ENCODE data around the gene CWH43.
"Not testable (repeated sequence)": the region's sequence is repeated elsewhere in the genome, so short reads cannot be mapped to it uniquely, and the experiment has no call there.

Gene CWH43

DNA sequence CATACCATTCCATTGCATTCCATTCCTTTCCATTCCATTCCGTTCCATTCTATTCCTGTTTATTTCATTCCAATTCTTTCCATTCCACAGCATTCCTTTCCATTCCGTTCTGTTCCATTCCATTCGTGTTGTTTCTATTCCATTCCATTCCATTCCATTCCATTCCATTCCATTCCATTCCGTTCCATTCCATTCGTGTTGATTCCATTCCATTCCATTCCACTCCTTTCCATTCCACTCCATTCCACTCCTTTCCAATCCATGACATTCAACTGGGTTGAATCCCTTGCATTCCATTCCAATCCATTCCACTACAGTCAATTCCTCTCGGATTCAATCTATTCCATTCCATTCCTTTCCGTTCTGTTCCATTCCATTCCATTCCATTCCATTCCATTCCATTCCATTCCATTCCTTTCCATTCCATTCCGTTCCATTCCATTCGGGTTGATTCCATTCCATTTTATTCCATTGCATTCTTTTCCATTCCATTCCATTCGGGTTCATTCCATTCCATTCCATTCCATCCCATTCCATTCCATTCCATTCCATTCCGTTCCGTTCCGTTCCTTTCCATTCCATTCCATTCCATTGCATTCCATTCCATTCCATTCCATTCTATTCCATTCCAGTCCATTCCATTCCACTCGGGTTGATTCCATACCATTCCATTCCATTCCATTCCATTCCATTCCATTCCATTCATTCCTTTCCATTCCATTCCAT lies 112.1 kb downstream of the CWH43 start:
- not testable (repeated sequence) for DNase-seq

DNA sequence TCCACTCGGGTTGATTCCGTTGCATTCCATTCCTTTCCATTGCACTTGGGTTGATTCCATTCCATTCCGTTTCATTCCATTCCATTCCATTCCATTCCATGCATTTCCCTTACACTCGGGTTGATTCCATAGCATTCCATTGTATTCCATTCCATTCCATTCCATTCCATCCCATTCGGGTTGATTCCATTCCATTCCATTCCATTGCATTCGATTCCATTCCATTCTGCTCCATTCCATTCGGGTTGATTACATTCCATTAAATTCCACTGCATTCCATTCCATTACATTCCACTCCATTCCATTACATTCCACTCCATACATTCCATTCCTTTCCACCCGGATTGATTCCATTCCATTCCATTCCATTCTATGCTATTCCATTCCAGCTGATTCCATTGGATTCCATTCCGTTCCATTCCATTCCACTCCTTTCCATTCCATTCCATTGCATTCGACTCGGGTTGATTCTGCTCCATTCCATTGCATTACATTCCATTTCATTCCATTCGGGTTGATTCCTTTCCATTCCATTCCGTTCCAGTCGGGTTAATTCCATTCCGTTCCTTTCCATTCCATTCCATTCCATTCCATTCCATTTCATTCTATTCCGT lies 113.9 kb downstream of the CWH43 start:
- DNase-seq = not testable (repeated sequence)

DNA sequence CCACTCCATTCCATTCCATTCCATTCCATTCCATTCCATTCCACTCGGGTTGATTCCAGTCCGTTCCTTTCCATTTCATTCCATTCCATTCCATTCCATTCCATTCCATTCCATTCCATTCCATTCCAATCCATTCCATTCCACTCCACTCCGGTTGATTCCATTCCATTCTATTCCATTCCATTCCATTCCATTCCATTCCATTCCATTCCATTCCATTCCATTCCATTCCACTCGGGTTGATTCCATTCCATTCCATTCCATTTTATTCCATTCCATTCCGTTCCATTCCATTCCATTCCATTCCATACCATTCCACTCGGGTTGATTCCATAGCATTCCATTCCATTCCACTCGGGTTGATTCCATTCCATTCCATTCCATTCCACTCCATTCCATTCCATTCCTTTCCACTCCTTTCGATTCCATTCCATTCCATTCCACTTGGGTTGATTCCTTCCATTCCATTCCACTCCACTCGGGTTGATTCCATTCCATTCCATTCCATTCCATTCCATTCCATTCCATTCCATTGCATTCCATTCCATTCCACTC lies 116.3 kb downstream of the CWH43 start:
- DNase-seq = not testable (repeated sequence)

DNA sequence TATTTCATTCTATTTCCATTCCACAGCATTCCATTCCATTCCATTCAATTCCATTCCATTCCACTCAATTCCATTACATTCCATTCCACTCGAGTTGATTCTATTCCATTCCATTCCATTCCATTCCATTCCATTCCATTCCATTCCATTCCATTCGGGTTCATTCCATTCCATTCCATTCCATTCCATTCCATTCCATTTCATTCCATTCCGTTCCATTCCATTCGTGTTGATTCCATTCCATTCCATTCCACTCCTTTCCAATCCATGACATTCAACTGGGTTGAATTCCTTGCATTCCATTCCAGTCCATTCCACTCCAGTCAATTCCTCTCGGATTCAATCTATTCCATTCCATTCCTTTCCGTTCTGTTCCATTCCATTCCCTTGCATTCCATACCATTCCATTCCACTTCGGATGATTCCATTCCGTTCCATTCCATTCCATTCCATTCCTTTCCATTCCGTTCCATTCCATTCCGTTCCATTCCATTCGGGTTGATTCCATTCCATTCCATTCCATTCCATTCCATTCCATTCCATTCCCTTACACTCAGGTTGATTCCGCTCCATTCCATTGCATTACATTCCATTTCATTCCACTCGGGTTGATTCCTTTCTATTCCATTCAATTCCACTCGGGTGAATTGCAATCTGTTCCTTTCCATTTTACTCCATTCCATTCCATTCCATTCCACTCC lies 117.5 kb downstream of the CWH43 start:
- not testable (repeated sequence) for DNase-seq

DNA sequence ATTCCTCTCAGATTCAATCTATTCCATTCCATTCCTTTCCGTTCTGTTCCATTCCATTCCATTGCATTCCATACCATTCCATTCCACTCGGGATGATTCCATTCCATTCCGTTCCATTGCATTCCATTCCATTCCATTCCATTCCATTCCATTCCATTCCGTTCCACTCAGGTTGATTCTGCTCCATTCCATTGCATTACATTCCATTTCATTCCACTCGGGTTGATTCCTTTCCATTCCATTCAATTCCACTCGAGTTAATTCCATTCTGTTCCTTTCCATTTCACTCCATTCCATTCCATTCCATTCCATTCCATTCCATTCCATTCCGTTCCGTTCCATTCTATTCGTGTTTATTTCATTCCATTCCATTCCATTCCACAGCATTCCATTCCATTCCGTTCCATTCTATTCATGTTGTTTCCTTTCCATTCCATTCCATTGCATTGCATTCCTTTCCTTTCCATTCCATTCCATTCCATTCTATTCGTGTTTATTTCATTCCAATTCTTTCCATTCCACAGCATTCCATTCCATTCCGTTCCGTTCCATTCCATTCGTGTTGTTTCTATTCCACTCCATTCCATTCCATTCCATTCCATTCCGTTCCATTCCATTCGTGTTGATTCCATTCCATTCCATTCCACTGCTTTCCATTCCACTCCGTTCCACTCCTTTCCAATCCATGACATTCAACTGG lies 118.3 kb downstream of the CWH43 start:
- not testable (repeated sequence) for DNase-seq

DNA sequence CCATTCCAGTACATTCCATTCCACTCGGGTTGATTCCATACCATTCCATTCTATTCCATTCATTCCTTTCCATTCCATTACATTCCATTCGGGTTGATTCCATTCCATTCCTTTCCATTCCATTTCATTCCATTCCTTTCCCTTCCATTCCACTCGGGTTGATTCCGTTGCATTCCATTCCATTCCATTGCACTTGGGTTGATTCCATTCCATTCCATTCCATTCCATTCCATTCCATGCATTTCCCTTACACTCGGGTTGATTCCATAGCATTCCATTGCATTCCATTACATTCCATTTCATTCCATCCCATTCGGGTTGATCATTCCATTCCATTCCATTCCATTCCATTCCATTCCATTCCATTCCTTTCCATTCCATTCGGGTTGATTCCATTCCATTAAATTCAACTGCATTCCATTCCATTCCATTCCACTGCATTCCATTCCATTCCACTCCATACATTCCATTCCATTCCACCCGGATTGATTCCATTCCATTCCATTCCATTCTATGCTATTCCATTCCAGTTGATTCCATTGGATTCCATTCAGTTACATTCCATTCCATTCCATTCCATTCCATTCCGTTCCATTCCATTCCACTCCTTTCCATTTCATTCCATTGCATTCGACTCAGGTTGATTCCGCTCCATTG lies 119.3 kb downstream of the CWH43 start:
- not testable (repeated sequence) for DNase-seq

DNA sequence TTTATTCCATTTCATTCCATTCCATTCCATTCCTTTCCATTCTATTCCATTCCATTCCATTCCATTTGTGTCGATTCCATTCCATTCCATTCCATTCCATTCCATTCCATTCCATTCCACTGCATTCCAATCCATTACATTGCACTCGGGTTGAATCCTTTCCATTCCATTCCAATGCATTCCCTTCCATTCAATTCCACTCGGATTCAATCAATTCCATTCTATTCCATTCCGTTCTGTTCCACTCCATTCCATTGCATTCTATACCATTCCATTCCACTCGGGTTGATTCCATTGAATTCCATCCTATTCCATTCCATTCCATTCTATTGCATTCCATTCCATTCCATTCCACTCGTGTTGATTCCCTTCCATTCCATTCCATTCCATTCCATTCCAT lies 121.2 kb downstream of the CWH43 start:
- DNase-seq = not testable (repeated sequence)

DNA sequence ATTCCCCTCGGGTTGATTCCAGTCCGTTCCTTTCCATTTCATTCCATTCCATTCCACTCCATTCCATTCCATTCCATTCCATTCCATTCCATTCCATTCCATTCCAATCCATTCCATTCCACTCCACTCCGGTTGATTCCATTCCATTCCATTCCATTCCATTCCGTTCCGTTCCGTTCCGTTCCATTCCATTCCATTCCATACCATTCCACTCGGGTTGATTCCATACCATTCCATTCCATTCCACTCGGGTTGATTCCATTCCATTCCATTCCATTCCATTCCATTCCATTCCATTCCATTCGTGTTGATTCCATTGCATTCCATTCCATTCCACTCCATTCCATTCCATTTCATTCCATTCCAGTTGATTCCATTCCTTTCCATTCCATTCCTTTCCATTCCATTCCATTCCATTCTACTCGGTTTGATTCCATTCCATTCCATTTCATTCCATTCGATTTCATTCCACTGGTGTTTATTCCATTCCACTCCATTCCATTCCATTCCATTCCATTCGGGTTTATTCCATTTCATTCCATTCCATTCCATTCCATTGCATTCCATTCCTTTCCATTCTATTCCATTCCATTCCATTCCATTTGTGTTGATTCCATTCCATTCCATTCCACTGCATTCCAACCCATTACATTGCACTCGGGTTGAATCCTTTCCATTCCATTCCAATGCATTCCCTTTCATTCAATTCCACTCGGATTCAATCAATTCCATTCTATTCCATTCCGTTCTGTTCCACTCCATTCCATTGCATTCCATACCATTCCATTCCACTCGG lies 122.3 kb downstream of the CWH43 start:
- DNase-seq = not testable (repeated sequence)

DNA sequence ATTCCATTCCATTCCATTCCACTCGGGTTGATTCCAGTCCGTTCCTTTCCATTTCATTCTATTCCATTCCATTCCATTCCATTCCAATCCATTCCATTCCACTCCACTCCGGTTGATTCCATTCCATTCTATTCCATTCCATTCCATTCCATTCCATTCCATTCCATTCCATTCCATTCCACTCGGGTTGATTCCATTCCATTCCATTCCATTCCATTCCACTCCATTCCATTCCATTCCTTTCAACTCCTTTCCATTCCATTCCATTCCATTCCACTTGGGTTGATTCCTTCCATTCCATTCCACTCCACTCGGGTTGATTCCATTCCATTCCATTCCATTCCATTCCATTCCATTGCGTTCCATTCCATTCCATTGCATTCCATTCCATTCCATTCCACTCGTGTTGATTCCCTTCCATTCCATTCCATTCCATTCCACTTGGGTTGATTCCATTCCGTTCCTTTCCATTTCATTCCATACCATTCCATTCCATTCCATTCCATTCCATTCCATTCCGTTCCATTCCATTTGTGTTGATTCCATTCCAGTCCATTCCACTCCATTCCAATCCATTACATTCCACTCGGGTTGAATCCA lies 123.6 kb downstream of the CWH43 start:
- not testable (repeated sequence) for DNase-seq

DNA sequence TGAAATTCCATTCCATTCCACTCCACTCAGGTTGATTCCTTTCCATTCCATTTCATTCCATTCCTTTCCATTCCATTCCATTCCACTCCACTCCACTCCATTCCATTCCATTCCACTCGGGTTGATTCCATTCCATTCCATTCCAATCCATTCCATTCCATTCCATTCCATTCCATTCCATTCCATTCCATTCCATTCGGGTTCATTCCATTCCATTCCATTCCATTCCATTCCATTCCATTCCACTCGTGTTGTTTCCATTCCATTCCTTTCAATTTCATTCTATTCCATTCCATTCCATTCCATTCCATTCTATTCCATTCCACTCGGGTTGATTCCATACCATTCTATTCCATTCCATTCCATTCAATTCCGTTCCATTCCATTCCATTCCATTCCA lies 124.5 kb downstream of the CWH43 start:
- not testable (repeated sequence) for DNase-seq

Measured in activated naive CD4-positive, alpha-beta T cell (primary cell).